Measurements from ENCODE around the gene TMEM135.

DNA sequence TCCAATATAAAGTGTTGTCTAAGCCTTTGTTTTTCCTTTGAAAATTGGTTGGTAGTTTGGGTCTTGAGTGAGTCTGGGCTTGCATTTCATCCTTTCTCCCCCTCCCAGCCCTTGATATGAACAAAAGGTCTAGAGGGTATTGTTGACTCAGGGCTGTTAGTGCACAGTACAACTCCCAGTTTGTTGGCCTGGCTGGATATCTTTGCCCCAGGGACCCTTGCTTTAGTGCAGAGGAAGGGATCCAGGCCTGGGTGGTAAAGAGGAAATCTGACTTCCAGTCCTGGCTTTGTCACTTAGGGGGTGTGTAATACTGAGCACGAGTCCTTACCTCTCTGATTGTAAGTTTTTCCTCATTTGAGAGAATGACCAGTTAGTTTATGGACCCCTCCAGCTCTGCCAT is 330.4 kb downstream of the TMEM135 start:
- TF ChIP-seq, protein P1, sequence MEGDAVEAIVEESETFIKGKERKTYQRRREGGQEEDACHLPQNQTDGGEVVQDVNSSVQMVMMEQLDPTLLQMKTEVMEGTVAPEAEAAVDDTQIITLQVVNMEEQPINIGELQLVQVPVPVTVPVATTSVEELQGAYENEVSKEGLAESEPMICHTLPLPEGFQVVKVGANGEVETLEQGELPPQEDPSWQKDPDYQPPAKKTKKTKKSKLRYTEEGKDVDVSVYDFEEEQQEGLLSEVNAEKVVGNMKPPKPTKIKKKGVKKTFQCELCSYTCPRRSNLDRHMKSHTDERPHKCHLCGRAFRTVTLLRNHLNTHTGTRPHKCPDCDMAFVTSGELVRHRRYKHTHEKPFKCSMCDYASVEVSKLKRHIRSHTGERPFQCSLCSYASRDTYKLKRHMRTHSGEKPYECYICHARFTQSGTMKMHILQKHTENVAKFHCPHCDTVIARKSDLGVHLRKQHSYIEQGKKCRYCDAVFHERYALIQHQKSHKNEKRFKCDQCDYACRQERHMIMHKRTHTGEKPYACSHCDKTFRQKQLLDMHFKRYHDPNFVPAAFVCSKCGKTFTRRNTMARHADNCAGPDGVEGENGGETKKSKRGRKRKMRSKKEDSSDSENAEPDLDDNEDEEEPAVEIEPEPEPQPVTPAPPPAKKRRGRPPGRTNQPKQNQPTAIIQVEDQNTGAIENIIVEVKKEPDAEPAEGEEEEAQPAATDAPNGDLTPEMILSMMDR (IDR thresholded peaks at IDR 0.05; ENCODE audit: low read depth, low read length, poor library complexity, severe bottlenecking) = no peak
- no peak for TF ChIP-seq EZH2phosphoT487 (IDR thresholded peaks at IDR 0.05; ENCODE audit: borderline replicate concordance, low read length)
